H9 (cell line): Measurements from ENCODE around the gene EXOSC2. TPM values are rescaled to one million over a fixed set of nuclear protein-coding genes. Genes with fewer than 3 reads are reported as not detected.

Source experiments
- DNase-seq: peaks from one replicate; pipeline ENCODE4 v3.0.0-alpha.2; 2017
- H2AFZ ChIP-seq: one replicate; pipeline ENCODE4 v1.6.1; 2013; ENCODE audit warnings: mild to moderate bottlenecking, low read length, control low read depth, moderate library complexity
- H2AK5ac ChIP-seq: 2 replicates; pipeline ENCODE4 v1.6.1; 2013; ENCODE audit warnings: low read length, control low read depth, mixed read lengths; ENCODE audit not compliant: insufficient read length
- H2BK120ac ChIP-seq: one replicate; pipeline ENCODE4 v1.6.1; 2013; ENCODE audit warnings: low read depth, mild to moderate bottlenecking, low read length, control low read depth, inconsistent platforms; ENCODE audit not compliant: poor library complexity, severe bottlenecking
- H2BK12ac ChIP-seq: 2 replicates; pipeline ENCODE4 v1.6.1; 2013; ENCODE audit warnings: low read length, control low read depth, mixed read lengths, low read depth; ENCODE audit not compliant: insufficient read length
- H2BK15ac ChIP-seq: 2 replicates; pipeline ENCODE4 v1.6.1; 2013; ENCODE audit warnings: low read depth, low read length, control low read depth
- H2BK20ac ChIP-seq: one replicate; pipeline ENCODE4 v1.6.1; 2013; ENCODE audit warnings: low read depth, mild to moderate bottlenecking, low read length, control low read depth, inconsistent platforms; ENCODE audit not compliant: poor library complexity, severe bottlenecking
- H2BK5ac ChIP-seq: 2 replicates; pipeline ENCODE4 v1.6.1; 2013; ENCODE audit warnings: low read length, control low read depth, mixed read lengths; ENCODE audit not compliant: insufficient read length
- H3K14ac ChIP-seq: 2 replicates; pipeline ENCODE4 v1.6.1; 2013; ENCODE audit warnings: low read length, control low read depth; ENCODE audit not compliant: insufficient read depth
- H3K18ac ChIP-seq: 2 replicates; pipeline ENCODE4 v1.6.1; 2013; ENCODE audit warnings: low read depth, mild to moderate bottlenecking, mixed read lengths, low read length, control low read depth; ENCODE audit not compliant: insufficient read length
- H3K23ac ChIP-seq: 2 replicates; pipeline ENCODE4 v1.6.1; 2013; ENCODE audit warnings: low read length, control low read depth, mixed read lengths, low read depth; ENCODE audit not compliant: insufficient read length
- H3K23me2 ChIP-seq: 2 replicates; pipeline ENCODE4 v1.6.1; 2013; ENCODE audit warnings: low read depth, mild to moderate bottlenecking, mixed read lengths, low read length, control low read depth; ENCODE audit not compliant: insufficient read length, poor library complexity, severe bottlenecking
- H3K27ac ChIP-seq: 2 replicates; pipeline ENCODE4 v1.5.1; 2013; ENCODE audit warnings: low read length, control low read depth, mixed read lengths, low read depth; ENCODE audit not compliant: insufficient read length
- H3K27me3 ChIP-seq: 2 replicates; pipeline ENCODE4 v1.6.1; 2013; ENCODE audit warnings: low read length, control low read depth, inconsistent platforms; ENCODE audit not compliant: insufficient read depth
- H3K4ac ChIP-seq: 2 replicates; pipeline ENCODE4 v1.6.1; 2013; ENCODE audit warnings: low read depth, mild to moderate bottlenecking, control low read depth, inconsistent platforms, low read length, moderate library complexity
- H3K4me1 ChIP-seq: 2 replicates; pipeline ENCODE4 v1.6.1; 2013; ENCODE audit warnings: low read length, control low read depth, inconsistent platforms; ENCODE audit not compliant: insufficient read depth
- H3K4me2 ChIP-seq: 2 replicates; pipeline ENCODE4 v1.6.1; 2013; ENCODE audit warnings: low read length, control low read depth, mixed read lengths; ENCODE audit not compliant: insufficient read length, insufficient read depth
- H3K56ac ChIP-seq: 2 replicates; pipeline ENCODE4 v1.6.1; 2013; ENCODE audit warnings: low read depth, mild to moderate bottlenecking, mixed read lengths, low read length, control low read depth; ENCODE audit not compliant: insufficient read length
- H3K79me1 ChIP-seq: 2 replicates; pipeline ENCODE4 v1.6.1; 2013; ENCODE audit warnings: low read depth, mild to moderate bottlenecking, moderate library complexity, low read length, control low read depth, inconsistent platforms; ENCODE audit not compliant: insufficient read depth, poor library complexity, severe bottlenecking
- H3K79me2 ChIP-seq: 2 replicates; pipeline ENCODE4 v1.6.1; 2013; ENCODE audit warnings: low read length, control low read depth, inconsistent platforms; ENCODE audit not compliant: insufficient read depth
- H3K9ac ChIP-seq: 2 replicates; pipeline ENCODE4 v1.6.1; 2013; ENCODE audit warnings: low read length, control low read depth, mixed read lengths; ENCODE audit not compliant: insufficient read length; ENCODE audit errors: extremely low read depth
- H3K9me3 ChIP-seq: one replicate; pipeline ENCODE4 v1.6.1; 2013; ENCODE audit warnings: low read depth, low read length, inconsistent platforms; ENCODE audit not compliant: control insufficient read depth
- H3T11ph ChIP-seq: one replicate; pipeline ENCODE4 v1.6.1; 2013; ENCODE audit warnings: mild to moderate bottlenecking, low read length, control low read depth, inconsistent platforms
- H4K20me1 ChIP-seq: one replicate; pipeline ENCODE4 v1.6.1; 2013; ENCODE audit not compliant: control insufficient read depth, insufficient read length, insufficient read depth
- H4K5ac ChIP-seq: 2 replicates; pipeline ENCODE4 v1.6.1; 2013; ENCODE audit warnings: low read depth, mild to moderate bottlenecking, mixed read lengths, low read length, control low read depth; ENCODE audit not compliant: insufficient read length
- H4K8ac ChIP-seq: replicated peaks from 2 replicates; pipeline ENCODE4 v1.6.1; 2013; ENCODE audit warnings: low read length, control low read depth, mixed read lengths, low read depth; ENCODE audit not compliant: insufficient read length
- H4K91ac ChIP-seq: 2 replicates; pipeline ENCODE4 v1.6.1; 2013; ENCODE audit warnings: low read depth, mild to moderate bottlenecking, moderate library complexity, mixed read lengths, low read length, control low read depth; ENCODE audit not compliant: insufficient read length
- H3K27ac Mint-ChIP-seq, 3 experiments: 2 replicates in 2 of 3; 3 replicates in 1 of 3; pipeline ENCODE4 v1.8.0; 2020 to 2021; ENCODE audit warnings: mixed read lengths in 3 of 3, mild to moderate bottlenecking in 1 of 3, moderate library complexity in 1 of 3
- H3K27me3 Mint-ChIP-seq: 2 replicates; pipeline ENCODE4 v1.8.0; 2021; ENCODE audit warnings: low read depth, mild to moderate bottlenecking, moderate library complexity, mixed read lengths
- H3K36me3 Mint-ChIP-seq, 3 experiments: 2 replicates in 2 of 3; 3 replicates in 1 of 3; pipeline ENCODE4 v1.8.0; 2020 to 2021; ENCODE audit warnings: low read depth in 3 of 3, mixed read lengths in 3 of 3; ENCODE audit not compliant: insufficient read depth in 1 of 3
- H3K4me1 Mint-ChIP-seq, 2 experiments: 2 replicates each; pipeline ENCODE4 v1.8.0; 2020; ENCODE audit warnings: mixed read lengths in 2 of 2
- H3K4me3 Mint-ChIP-seq, 2 experiments: 2 replicates in 1 of 2; 3 replicates in 1 of 2; pipeline ENCODE4 v1.8.0; 2020 to 2021; ENCODE audit warnings: mild to moderate bottlenecking in 2 of 2, mixed read lengths in 2 of 2, moderate library complexity in 1 of 2
- H3K9me3 Mint-ChIP-seq, 2 experiments: 2 replicates in 1 of 2; 3 replicates in 1 of 2; pipeline ENCODE4 v1.8.0; 2020; ENCODE audit warnings: mild to moderate bottlenecking in 2 of 2, mixed read lengths in 2 of 2, moderate library complexity in 1 of 2
- WGBS: extraction: QIAGEN DNeasy Blood & Tissue Kit; methylation state at CpG from one replicate; pipeline ENCODE4 v1.1.7; 2013; ENCODE audit warnings: missing lambda C conversion rate, low lambda C conversion rate, mixed read lengths; ENCODE audit not compliant: insufficient read length; ENCODE audit errors: extremely low coverage; 5-methylcytosine and 5-hydroxymethylcytosine counted together
- total RNA-seq: library from RNA; stranded (reverse); gene quantifications from 2 replicates; pipeline ENCODE4 v1.2.1, GENCODE V29; 2021
- TF ChIP-seq, protein P1 (sequence below): fragments of 200-600 bp; sonication (generic); conservative IDR thresholded peaks from 3 replicates; pipeline ENCODE4 v1.8.0; 2021; ENCODE audit warnings: antibody characterized with exemption, mild to moderate bottlenecking

EXOSC2 gene
- total RNA-seq, 1 experiment from 2014 or later: 94.5 TPM

DNA sequence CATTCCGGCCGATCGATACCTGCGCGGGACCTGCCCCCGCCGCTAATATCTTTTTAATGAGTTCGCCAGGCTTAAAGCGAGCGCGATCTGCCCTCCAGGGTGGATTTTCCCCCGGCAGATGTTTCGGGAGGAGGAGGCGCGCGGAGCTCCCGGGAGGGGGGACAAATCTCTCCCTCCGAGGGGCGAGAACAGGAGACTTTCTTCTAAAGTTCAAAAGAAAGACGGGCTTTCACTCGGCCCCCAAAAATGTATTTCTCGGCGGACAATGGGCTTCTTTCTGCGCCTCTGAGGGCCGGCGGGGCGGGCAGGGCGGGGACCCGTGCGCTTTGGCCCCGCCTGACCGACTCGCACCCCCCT, 33.3 kb upstream of the EXOSC2 start:
- no peak overlapping the region for H3K23ac ChIP-seq
- no peak overlapping the region; the same call in 1 of the 2 replicates for H3K14ac ChIP-seq
- Mint-ChIP-seq H3K36me3 (peaks cover 3 to 7% (median 5%) of the 10 kb centered on the region in 3 experiments; a peak in 4 of 7 replicates), H3K4me3 (peak overlapping the region; percentile 40 to 83; a peak in 4 of 5 replicates), H3K9me3 (peaks cover 0 to 13% of the 10 kb centered on the region in 2 experiments; a peak in 3 of 5 replicates), H3K4me1 (peaks cover 5 to 25% of the 10 kb centered on the region in 2 experiments), H3K27me3 (peaks cover 100% of the 10 kb centered on the region), H3K27ac (no peak overlapping the region)
- H3K79me2 ChIP-seq: no peaks in the 10 kb centered on the region
- H3K4ac ChIP-seq: no peak overlapping the region
- peak overlapping the region; percentile 2 for H3K4me2 ChIP-seq
- H4K91ac ChIP-seq: no peak overlapping the region
- DNase-seq: peak; percentile 32
- no peaks in the 10 kb centered on the region for H3K4me1 ChIP-seq
- H2BK5ac ChIP-seq: no peak overlapping the region
- no peak overlapping the region for H2BK12ac ChIP-seq
- no peak overlapping the region for H3K9ac ChIP-seq
- peaks cover 18% of the 10 kb centered on the region for H3K23me2 ChIP-seq
- no peaks in the 10 kb centered on the region for H3K9me3 ChIP-seq
- no CpG with 5 or more reads among the region's 33 CpGs for WGBS
- H3K18ac ChIP-seq: no peak overlapping the region
- H3K27ac ChIP-seq: no peak overlapping the region
- no peak overlapping the region for H3K56ac ChIP-seq
- H2BK15ac ChIP-seq: no peak overlapping the region
- no peak overlapping the region for H2AK5ac ChIP-seq
- H2AFZ ChIP-seq: no peak overlapping the region
- H3K27me3 ChIP-seq: peaks cover 82% of the 10 kb centered on the region
- H2BK20ac ChIP-seq: no peak overlapping the region
- H4K5ac ChIP-seq: no peak overlapping the region
- no peaks in the 10 kb centered on the region for H4K20me1 ChIP-seq
- no peak overlapping the region for H3T11ph ChIP-seq
- no peak overlapping the region for H4K8ac ChIP-seq
- no peaks in the 10 kb centered on the region for H3K79me1 ChIP-seq
- TF ChIP-seq, protein P1, sequence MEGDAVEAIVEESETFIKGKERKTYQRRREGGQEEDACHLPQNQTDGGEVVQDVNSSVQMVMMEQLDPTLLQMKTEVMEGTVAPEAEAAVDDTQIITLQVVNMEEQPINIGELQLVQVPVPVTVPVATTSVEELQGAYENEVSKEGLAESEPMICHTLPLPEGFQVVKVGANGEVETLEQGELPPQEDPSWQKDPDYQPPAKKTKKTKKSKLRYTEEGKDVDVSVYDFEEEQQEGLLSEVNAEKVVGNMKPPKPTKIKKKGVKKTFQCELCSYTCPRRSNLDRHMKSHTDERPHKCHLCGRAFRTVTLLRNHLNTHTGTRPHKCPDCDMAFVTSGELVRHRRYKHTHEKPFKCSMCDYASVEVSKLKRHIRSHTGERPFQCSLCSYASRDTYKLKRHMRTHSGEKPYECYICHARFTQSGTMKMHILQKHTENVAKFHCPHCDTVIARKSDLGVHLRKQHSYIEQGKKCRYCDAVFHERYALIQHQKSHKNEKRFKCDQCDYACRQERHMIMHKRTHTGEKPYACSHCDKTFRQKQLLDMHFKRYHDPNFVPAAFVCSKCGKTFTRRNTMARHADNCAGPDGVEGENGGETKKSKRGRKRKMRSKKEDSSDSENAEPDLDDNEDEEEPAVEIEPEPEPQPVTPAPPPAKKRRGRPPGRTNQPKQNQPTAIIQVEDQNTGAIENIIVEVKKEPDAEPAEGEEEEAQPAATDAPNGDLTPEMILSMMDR: no peak
- H2BK120ac ChIP-seq: no peak overlapping the region
